ENCODE results near the gene CEMP1.

GRCh38 chr16:2490190-2491105 lies 40.8 kb downstream of the CEMP1 start:
- TF ChIP-seq CTCF (conservative IDR thresholded peaks at IDR 0.05) = no peak
- TF ChIP-seq EZH2 (IDR thresholded peaks at IDR 0.05; ENCODE audit: low read depth) = no peak
